A549 (cell line): ENCODE results near the gene MAZ. TPM values are rescaled to one million over a fixed set of nuclear protein-coding genes. Genes with fewer than 3 reads are reported as not detected.

Source experiments
- BHLHE40 ChIP-seq: IDR thresholded peaks from 2 replicates; pipeline ENCODE4 v1.6.1; 2012; ENCODE audit warnings: low read depth, low read length, inconsistent platforms
- EHF ChIP-seq: fragments of 250-450 bp; sonication (Bioruptor Pico); IDR thresholded peaks from 2 replicates; pipeline ENCODE4 v1.5.0; 2020; ENCODE audit warnings: mild to moderate bottlenecking
- EP300 ChIP-seq, 2 experiments: fragments of >200 bp; sonication (Bioruptor Twin); formaldehyde crosslinking; IDR thresholded peaks; 2 replicates in 1 of 2; 3 replicates in 1 of 2; pipeline ENCODE4 v1.6.1; 2016 to 2017
- FOSB ChIP-seq: fragments of 250-450 bp; sonication (Bioruptor Pico); IDR thresholded peaks from 2 replicates; pipeline ENCODE4 v1.5.0; 2020; ENCODE audit warnings: mild to moderate bottlenecking, moderate library complexity
- GATA3 ChIP-seq: IDR thresholded peaks from 2 replicates; pipeline ENCODE4 v1.6.1; 2012; ENCODE audit warnings: borderline replicate concordance
- HOXB5 ChIP-seq: fragments of 250-450 bp; sonication (Bioruptor Pico); IDR thresholded peaks from 2 replicates; pipeline ENCODE4 v1.5.0; 2020; ENCODE audit warnings: mild to moderate bottlenecking, moderate library complexity
- JUN ChIP-seq, 2 experiments: fragments of >200 bp; sonication (Bioruptor Twin); formaldehyde crosslinking; IDR thresholded peaks; 2 replicates in 1 of 2; 3 replicates in 1 of 2; pipeline ENCODE4 v1.6.1; 2016 to 2017
- KDM1A ChIP-seq: fragments of 200-600 bp; sonication (generic); IDR thresholded peaks from 2 replicates; pipeline ENCODE4 v1.6.1; 2016; ENCODE audit warnings: low read depth, mild to moderate bottlenecking
- MAZ ChIP-seq: fragments of 150-350 bp; IDR thresholded peaks from 2 replicates; pipeline ENCODE4 v1.6.1; 2014; ENCODE audit warnings: antibody characterized with exemption, low read depth, low read length, borderline replicate concordance
- NFE2L2 ChIP-seq: fragments of 150-350 bp; conservative IDR thresholded peaks from 2 replicates; pipeline ENCODE4 v1.6.1; 2014; ENCODE audit warnings: low read length
- NPAS2 ChIP-seq: fragments of 250-450 bp; sonication (Bioruptor Pico); IDR thresholded peaks from 2 replicates; pipeline ENCODE4 v1.8.0; 2022; ENCODE audit warnings: mild to moderate bottlenecking, moderate library complexity, borderline replicate concordance
- PHF8 ChIP-seq: fragments of 200-600 bp; sonication (generic); IDR thresholded peaks from 2 replicates; pipeline ENCODE4 v1.6.1; 2016; ENCODE audit warnings: low read depth, mild to moderate bottlenecking, antibody characterized with exemption, moderate library complexity, borderline replicate concordance
- POLR2A ChIP-seq: IDR thresholded peaks from 2 replicates; pipeline ENCODE4 v1.6.1; 2012; ENCODE audit warnings: mild to moderate bottlenecking, low read length
- POLR2AphosphoS2 ChIP-seq: conservative IDR thresholded peaks from 2 replicates; pipeline ENCODE4 v1.6.1; 2012; ENCODE audit warnings: low read length, improper control_type of control experiment, inconsistent platforms
- RAD21 ChIP-seq, 2 experiments: fragments of >200 bp in 1 of 2; sonication (Bioruptor Twin) in 1 of 2; formaldehyde crosslinking in 1 of 2; IDR thresholded peaks in 1 of 2; conservative IDR thresholded peaks in 1 of 2; 2 replicates in 1 of 2; 3 replicates in 1 of 2; pipeline ENCODE4 v1.6.1; 2012 to 2018; ENCODE audit warnings: inconsistent platforms in 1 of 2
- RARB ChIP-seq: fragments of 250-450 bp; sonication (Bioruptor Pico); IDR thresholded peaks from 2 replicates; pipeline ENCODE4 v1.8.0; 2021; ENCODE audit warnings: mild to moderate bottlenecking, moderate library complexity
- SMC3 ChIP-seq: fragments of >200 bp; sonication (Bioruptor Twin); formaldehyde crosslinking; IDR thresholded peaks from 3 replicates; pipeline ENCODE4 v1.6.1; 2018; ENCODE audit warnings: inconsistent platforms
- SREBF2 ChIP-seq: fragments of 450-650 bp; IDR thresholded peaks from 2 replicates; pipeline ENCODE4 v1.6.1; 2014; ENCODE audit warnings: mild to moderate bottlenecking, moderate library complexity
- TFCP2L1 ChIP-seq: fragments of 250-450 bp; sonication (Bioruptor Pico); IDR thresholded peaks from 2 replicates; pipeline ENCODE4 v1.5.0; 2021; ENCODE audit warnings: mild to moderate bottlenecking
- TP53 ChIP-seq: fragments of 250-450 bp; sonication (Bioruptor Pico); IDR thresholded peaks from 2 replicates; pipeline ENCODE4 v1.5.0; 2021; ENCODE audit warnings: mild to moderate bottlenecking, moderate library complexity
- polyA plus RNA-seq, 4 experiments: library from polyadenylated mRNA; depleted of rRNA in 3 of 4; stranded (reverse); fragments of >200 nt; fragmentation: RNase III in 1 of 4; extraction: RNeasy Plus Mini Kit Qiagen cat#74134 plus additional on column Dnase treatment in 1 of 4; gene quantifications; 2 replicates in 3 of 4; 3 replicates in 1 of 4; pipeline ENCODE4 v1.2.3, GENCODE V29; 2011 to 2017
- TF ChIP-seq, protein P1 (sequence below): fragments of 450-650 bp; IDR thresholded peaks from 2 replicates; pipeline ENCODE4 v1.6.1; 2014; ENCODE audit warnings: antibody characterized with exemption
- TF ChIP-seq, protein P2 (sequence below): IDR thresholded peaks from 2 replicates; pipeline ENCODE4 v1.6.1; 2012
- TF ChIP-seq, protein P3 (sequence below): IDR thresholded peaks from 2 replicates; pipeline ENCODE4 v1.6.1; 2012
- TF ChIP-seq, protein P4 (sequence below): fragments of 200-600 bp; sonication (generic); IDR thresholded peaks from 2 replicates; pipeline ENCODE4 v1.6.1; 2016; ENCODE audit warnings: antibody characterized with exemption, mild to moderate bottlenecking, moderate library complexity
- TF ChIP-seq, protein P5 (sequence below): fragments of 250-450 bp; sonication (Bioruptor Pico); IDR thresholded peaks from 2 replicates; pipeline ENCODE4 v1.5.0; 2021; ENCODE audit warnings: mild to moderate bottlenecking, moderate library complexity, borderline replicate concordance

Gene MAZ
- polyA plus RNA-seq, 2 of the 4 experiments (the other 2 are of a cell fraction): 79.6 to 231 TPM

DNA sequence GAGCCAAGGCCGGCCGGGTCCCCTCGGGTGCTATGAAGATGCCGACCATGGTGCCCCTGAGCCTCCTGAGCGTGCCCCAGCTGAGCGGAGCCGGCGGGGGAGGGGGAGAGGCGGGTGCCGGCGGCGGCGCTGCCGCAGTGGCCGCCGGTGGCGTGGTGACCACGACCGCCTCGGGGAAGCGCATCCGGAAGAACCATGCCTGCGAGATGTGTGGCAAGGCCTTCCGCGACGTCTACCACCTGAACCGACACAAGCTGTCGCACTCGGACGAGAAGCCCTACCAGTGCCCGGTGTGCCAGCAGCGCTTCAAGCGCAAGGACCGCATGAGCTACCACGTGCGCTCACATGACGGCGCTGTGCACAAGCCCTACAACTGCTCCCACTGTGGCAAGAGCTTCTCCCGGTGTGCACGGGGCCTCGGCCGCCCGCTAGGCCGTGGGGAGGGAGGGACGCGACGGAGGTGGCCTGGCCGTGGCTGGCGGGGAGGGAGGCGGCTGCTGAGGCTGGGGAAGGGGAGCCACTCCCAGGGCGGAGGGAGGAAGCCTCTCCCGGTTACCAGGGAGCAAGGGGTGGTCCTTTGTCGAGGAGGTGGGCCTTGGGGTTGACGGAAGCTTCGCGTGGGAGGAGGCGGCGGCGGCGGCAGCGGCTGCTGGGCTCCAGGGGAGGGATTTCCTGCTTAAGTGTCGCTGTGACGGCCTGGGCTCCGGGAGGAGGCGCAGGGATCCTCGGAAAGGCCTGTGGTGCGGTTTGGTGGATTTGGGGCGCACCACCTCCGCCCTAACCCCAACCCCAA, 1.3 kb downstream of the MAZ start (continued):
- TF ChIP-seq, protein P1, sequence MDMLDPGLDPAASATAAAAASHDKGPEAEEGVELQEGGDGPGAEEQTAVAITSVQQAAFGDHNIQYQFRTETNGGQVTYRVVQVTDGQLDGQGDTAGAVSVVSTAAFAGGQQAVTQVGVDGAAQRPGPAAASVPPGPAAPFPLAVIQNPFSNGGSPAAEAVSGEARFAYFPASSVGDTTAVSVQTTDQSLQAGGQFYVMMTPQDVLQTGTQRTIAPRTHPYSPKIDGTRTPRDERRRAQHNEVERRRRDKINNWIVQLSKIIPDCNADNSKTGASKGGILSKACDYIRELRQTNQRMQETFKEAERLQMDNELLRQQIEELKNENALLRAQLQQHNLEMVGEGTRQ: peak; percentile 65
- TF ChIP-seq MAZ (no peak), GATA3 (no peak), EP300 (IDR thresholded peaks at IDR 0.05) (no peak), RAD21 (conservative IDR thresholded peaks at IDR 0.05 in 1 of 2, IDR thresholded peaks at IDR 0.05 in 1 of 2) (peak; percentile 45 to 64; a peak in 4 of 5 replicates), NPAS2 (CRISPR knock-in tag) (peak; percentile 72), POLR2A (peak; percentile 45), FOSB (no peak), RARB (no peak), TP53 (CRISPR knock-in tag) (no peak), BHLHE40 (peak; percentile 34; the same call in 1 of the 2 replicates), HOXB5 (CRISPR knock-in tag) (peak; percentile 48; the same call in 1 of the 2 replicates), TFCP2L1 (0 out of 2 replicates have a peak, but pooled peaks have one; percentile 15), POLR2AphosphoS2 (no peak), PHF8 (no peak), SREBF2 (no peak), NFE2L2 (no peak), EHF (0 out of 2 replicates have a peak, but pooled peaks have one; percentile 45), SMC3 (peak; percentile 55; the same call in 2 of the 3 replicates), JUN (IDR thresholded peaks at IDR 0.05) (peak; percentile 45 to 86; a peak in 3 of 5 replicates), KDM1A (no peak)
- TF ChIP-seq, protein P2, sequence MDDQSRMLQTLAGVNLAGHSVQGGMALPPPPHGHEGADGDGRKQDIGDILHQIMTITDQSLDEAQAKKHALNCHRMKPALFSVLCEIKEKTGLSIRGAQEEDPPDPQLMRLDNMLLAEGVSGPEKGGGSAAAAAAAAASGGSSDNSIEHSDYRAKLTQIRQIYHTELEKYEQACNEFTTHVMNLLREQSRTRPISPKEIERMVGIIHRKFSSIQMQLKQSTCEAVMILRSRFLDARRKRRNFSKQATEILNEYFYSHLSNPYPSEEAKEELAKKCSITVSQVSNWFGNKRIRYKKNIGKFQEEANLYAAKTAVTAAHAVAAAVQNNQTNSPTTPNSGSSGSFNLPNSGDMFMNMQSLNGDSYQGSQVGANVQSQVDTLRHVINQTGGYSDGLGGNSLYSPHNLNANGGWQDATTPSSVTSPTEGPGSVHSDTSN: peak; percentile 81
- TF ChIP-seq, protein P3, sequence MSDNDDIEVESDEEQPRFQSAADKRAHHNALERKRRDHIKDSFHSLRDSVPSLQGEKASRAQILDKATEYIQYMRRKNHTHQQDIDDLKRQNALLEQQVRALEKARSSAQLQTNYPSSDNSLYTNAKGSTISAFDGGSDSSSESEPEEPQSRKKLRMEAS: peak; percentile 99
- TF ChIP-seq, protein P4, sequence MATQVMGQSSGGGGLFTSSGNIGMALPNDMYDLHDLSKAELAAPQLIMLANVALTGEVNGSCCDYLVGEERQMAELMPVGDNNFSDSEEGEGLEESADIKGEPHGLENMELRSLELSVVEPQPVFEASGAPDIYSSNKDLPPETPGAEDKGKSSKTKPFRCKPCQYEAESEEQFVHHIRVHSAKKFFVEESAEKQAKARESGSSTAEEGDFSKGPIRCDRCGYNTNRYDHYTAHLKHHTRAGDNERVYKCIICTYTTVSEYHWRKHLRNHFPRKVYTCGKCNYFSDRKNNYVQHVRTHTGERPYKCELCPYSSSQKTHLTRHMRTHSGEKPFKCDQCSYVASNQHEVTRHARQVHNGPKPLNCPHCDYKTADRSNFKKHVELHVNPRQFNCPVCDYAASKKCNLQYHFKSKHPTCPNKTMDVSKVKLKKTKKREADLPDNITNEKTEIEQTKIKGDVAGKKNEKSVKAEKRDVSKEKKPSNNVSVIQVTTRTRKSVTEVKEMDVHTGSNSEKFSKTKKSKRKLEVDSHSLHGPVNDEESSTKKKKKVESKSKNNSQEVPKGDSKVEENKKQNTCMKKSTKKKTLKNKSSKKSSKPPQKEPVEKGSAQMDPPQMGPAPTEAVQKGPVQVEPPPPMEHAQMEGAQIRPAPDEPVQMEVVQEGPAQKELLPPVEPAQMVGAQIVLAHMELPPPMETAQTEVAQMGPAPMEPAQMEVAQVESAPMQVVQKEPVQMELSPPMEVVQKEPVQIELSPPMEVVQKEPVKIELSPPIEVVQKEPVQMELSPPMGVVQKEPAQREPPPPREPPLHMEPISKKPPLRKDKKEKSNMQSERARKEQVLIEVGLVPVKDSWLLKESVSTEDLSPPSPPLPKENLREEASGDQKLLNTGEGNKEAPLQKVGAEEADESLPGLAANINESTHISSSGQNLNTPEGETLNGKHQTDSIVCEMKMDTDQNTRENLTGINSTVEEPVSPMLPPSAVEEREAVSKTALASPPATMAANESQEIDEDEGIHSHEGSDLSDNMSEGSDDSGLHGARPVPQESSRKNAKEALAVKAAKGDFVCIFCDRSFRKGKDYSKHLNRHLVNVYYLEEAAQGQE: no peak
- TF ChIP-seq, protein P5, sequence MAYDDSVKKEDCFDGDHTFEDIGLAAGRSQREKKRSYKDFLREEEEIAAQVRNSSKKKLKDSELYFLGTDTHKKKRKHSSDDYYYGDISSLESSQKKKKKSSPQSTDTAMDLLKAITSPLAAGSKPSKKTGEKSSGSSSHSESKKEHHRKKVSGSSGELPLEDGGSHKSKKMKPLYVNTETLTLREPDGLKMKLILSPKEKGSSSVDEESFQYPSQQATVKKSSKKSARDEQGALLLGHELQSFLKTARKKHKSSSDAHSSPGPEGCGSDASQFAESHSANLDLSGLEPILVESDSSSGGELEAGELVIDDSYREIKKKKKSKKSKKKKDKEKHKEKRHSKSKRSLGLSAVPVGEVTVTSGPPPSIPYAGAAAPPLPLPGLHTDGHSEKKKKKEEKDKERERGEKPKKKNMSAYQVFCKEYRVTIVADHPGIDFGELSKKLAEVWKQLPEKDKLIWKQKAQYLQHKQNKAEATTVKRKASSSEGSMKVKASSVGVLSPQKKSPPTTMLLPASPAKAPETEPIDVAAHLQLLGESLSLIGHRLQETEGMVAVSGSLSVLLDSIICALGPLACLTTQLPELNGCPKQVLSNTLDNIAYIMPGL (CRISPR knock-in tag): peak; percentile 60; the same call in 1 of the 2 replicates
